ENCODE measurements around the gene PABPC3. TPM values are rescaled to one million over a fixed set of nuclear protein-coding genes. Genes with fewer than 3 reads are reported as not detected.

Gene PABPC3
- total and polyA plus RNA-seq, 2 donors (not counting 3 experiments of a cell fraction or from before 2014, with no cell fraction given) = 0.07 to 0.31 TPM

GRCh38 chr13:25064396-25064795 is 31.5 kb upstream of the PABPC3 start:
- H3K27ac ChIP-seq (ENCODE audit: insufficient read depth, low read depth, low read length) = no peak overlapping the region
- POLR2A ChIA-PET = no interaction called here
- no peak overlapping the region for H3K9ac ChIP-seq (replicated peaks; ENCODE audit: extremely low read depth, insufficient read depth, low read length)
- CTCF ChIA-PET = no interaction called here
- no peaks in the 10 kb centered on the region for H3K36me3 ChIP-seq (ENCODE audit: control insufficient read depth in 2 of 2, extremely low read depth in 1 of 2, insufficient read depth in 2 of 2, low read length in 2 of 2)
- no peak overlapping the region for H3K4me3 ChIP-seq (replicated peaks in 1 of 3; ENCODE audit: insufficient read depth in 1 of 3, low read depth in 1 of 3, low read length in 3 of 3)
- intact Hi-C loops (cut with micrococcal nuclease) = no loop called here
- no peak overlapping the region for H3K4me2 ChIP-seq (ENCODE audit: insufficient read depth, low read length)
- dilution Hi-C loops (cut with MboI; ENCODE audit: extremely low pct_ligation_motif_present, low sequenced_read_pairs) = no loop called here
- H4K20me1 ChIP-seq (replicated peaks; ENCODE audit: control insufficient read depth, extremely low read depth, insufficient read depth, low read length) = no peaks in the 10 kb centered on the region
- no peak for DNase-seq (ENCODE audit: low read depth, low spot score)
- no TSS peak for BruUV-seq (replicated peaks)
- H3K27me3 ChIP-seq (ENCODE audit: control insufficient read depth in 2 of 2, insufficient read depth in 2 of 2, low read length in 2 of 2) = no peaks in the 10 kb centered on the region
- no peaks in the 10 kb centered on the region for H3K9me3 ChIP-seq (replicated peaks; ENCODE audit: control insufficient read depth, insufficient read depth, low read length)
- H3K79me2 ChIP-seq (ENCODE audit: control insufficient read depth, insufficient read depth, low read length) = no peaks in the 10 kb centered on the region
- H3K4me1 ChIP-seq (ENCODE audit: control insufficient read depth, extremely low read depth, insufficient read depth, low read length) = no peaks in the 10 kb centered on the region
- no peak for FAIRE-seq
- no peak overlapping the region for H2AFZ ChIP-seq (ENCODE audit: low read depth, low read length)
- H3K9me1 ChIP-seq (replicated peaks; ENCODE audit: control insufficient read depth, extremely low read depth, insufficient read depth, low read length) = no peaks in the 10 kb centered on the region
- TF ChIP-seq CTCF (IDR thresholded peaks at IDR 0.05; ENCODE audit: extremely low read depth in 1 of 2, insufficient read depth in 1 of 2, low read depth in 1 of 2, low read length in 2 of 2) = no peak
- no peak for TF ChIP-seq MAX (IDR thresholded peaks at IDR 0.05; ENCODE audit: insufficient read depth, insufficient read length)
- TF ChIP-seq MYC (IDR thresholded peaks at IDR 0.05; ENCODE audit: low read depth, low read length) = no peak
- TF ChIP-seq POLR2AphosphoS5 (IDR thresholded peaks at IDR 0.05; ENCODE audit: insufficient read depth, low read depth, low read length) = no peak
- no peak for TF ChIP-seq POLR2A (IDR thresholded peaks at IDR 0.05; ENCODE audit: low read depth, low read length)
- TF ChIP-seq GATA2 (IDR thresholded peaks at IDR 0.05; ENCODE audit: insufficient read depth, insufficient read length, low read depth, low read length) = no peak
- TF ChIP-seq EZH2 (IDR thresholded peaks at IDR 0.05; ENCODE audit: borderline replicate concordance, low read depth, low read length, severe bottlenecking) = no peak

All from endothelial cell of umbilical vein (primary cell).